HepG2 (cell line): ENCODE results near the gene MYO18B. TPM values are rescaled to one million over a fixed set of nuclear protein-coding genes. Genes with fewer than 3 reads are reported as not detected.

Source experiments
- ATAC-seq: fragments of 200-7000 bp; cut with Tn5 transposase; 3 replicates; pipeline ENCODE4 v1.9.1; 2020; ENCODE audit warnings: mild to moderate bottlenecking, moderate library complexity
- BruUV-seq: library from RNA; stranded (reverse); fragments of 400-500 nt; replicated peaks from 2 replicates; lab custom pipeline; 2021; lab: Mats Ljungman, UMichigan
- CTCF ChIA-PET: fragments of 300-600 bp; formaldehyde crosslinking; extraction: SDS; loops from one replicate; lab custom pipeline; 2021; ENCODE audit warnings: low total read pairs, inconsistent platforms, low intra/inter-chr PET ratio; lab: Yijun Ruan, JAX
- POLR2A ChIA-PET: fragments of 350-600 bp; sonication (Branson Sonifier 250); formaldehyde crosslinking; loops from one replicate; lab custom pipeline; 2020; ENCODE audit warnings: antibody characterized with exemption, inconsistent platforms; lab: Yijun Ruan, JAX
- DNase-seq: peaks from one replicate; pipeline ENCODE4 v3.0.0-alpha.2; 2015; ENCODE audit warnings: low spot score
- FAIRE-seq: peaks from 3 replicates; lab custom pipeline; 2011; peaks lifted over from hg19 to GRCh38; lab: Jason Lieb, UNC
- H2AFZ ChIP-seq: one replicate; pipeline ENCODE4 v1.6.1; 2011; ENCODE audit warnings: low read length, inconsistent platforms
- H3K27ac ChIP-seq: fragments of 300-600 bp; 3 replicates; pipeline ENCODE4 v1.8.0; 2011; ENCODE audit warnings: mixed run types, mild to moderate bottlenecking, mixed read lengths, low read length, inconsistent platforms; ENCODE audit not compliant: insufficient read depth; ENCODE audit errors: extremely low read length
- H3K27me3 ChIP-seq, 2 experiments: fragments of 200-600 bp in 1 of 2; 2 replicates in 1 of 2; 3 replicates in 1 of 2; pipeline versions ENCODE4 v1.6.0 to v1.8.0; 2011; ENCODE audit warnings: low read length in 2 of 2, mild to moderate bottlenecking in 2 of 2, moderate library complexity in 2 of 2, inconsistent platforms in 1 of 2; ENCODE audit not compliant: insufficient read depth in 2 of 2, control insufficient read depth in 1 of 2
- H3K36me3 ChIP-seq, 2 experiments: fragments of 200-600 bp in 1 of 2; replicated peaks in 1 of 2; 2 replicates in 1 of 2; 3 replicates in 1 of 2; pipeline versions ENCODE4 v1.5.1 to v1.8.0; 2011; ENCODE audit warnings: low read length in 2 of 2, inconsistent platforms in 1 of 2; ENCODE audit not compliant: insufficient read depth in 2 of 2, control insufficient read depth in 1 of 2
- H3K4me1 ChIP-seq: 2 replicates; pipeline ENCODE4 v1.5.1; 2012; ENCODE audit warnings: low read length, inconsistent platforms; ENCODE audit not compliant: insufficient read depth
- H3K4me2 ChIP-seq: 2 replicates; pipeline ENCODE4 v1.6.0; 2011; ENCODE audit warnings: low read depth, low read length, inconsistent platforms
- H3K4me3 ChIP-seq, 3 experiments: fragments of 200-600 bp in 1 of 3; sonication (generic), shearing (Covaris generic) in 1 of 3; replicated peaks in 1 of 3; 2 replicates each; pipeline ENCODE4 v1.5.1; 2011 to 2016; ENCODE audit warnings: low read length in 3 of 3, inconsistent platforms in 2 of 3, low read depth in 2 of 3, mild to moderate bottlenecking in 2 of 3, control low read depth in 1 of 3, mixed read lengths in 1 of 3; ENCODE audit not compliant: insufficient read depth in 1 of 3
- H3K79me2 ChIP-seq: one replicate; pipeline ENCODE4 v1.6.1; 2011; ENCODE audit warnings: low read length, inconsistent platforms; ENCODE audit not compliant: insufficient read depth
- H3K9ac ChIP-seq: 2 replicates; pipeline ENCODE4 v1.6.0; 2011; ENCODE audit warnings: mild to moderate bottlenecking, low read depth, low read length, inconsistent platforms; ENCODE audit not compliant: insufficient read depth
- H3K9me3 ChIP-seq: 2 replicates; pipeline ENCODE4 v1.5.1; 2012; ENCODE audit warnings: mild to moderate bottlenecking, low read length
- H4K20me1 ChIP-seq: 2 replicates; pipeline ENCODE4 v1.6.0; 2011; ENCODE audit warnings: inconsistent platforms, mild to moderate bottlenecking, low read length, moderate library complexity; ENCODE audit not compliant: insufficient read depth
- CTCF ChIP-seq: sonication (generic); formaldehyde crosslinking; IDR thresholded peaks from 2 replicates; pipeline ENCODE4 v1.5.0; 2020; ENCODE audit warnings: mild to moderate bottlenecking, missing genetic modification reagents, moderate library complexity
- STAG1 ChIP-seq: sonication (generic); formaldehyde crosslinking; IDR thresholded peaks from 2 replicates; pipeline ENCODE4 v1.4.0; 2020; ENCODE audit warnings: missing genetic modification reagents
- WGBS: methylation state at CpG from one replicate; pipeline ENCODE4 v1.1.6; 2017; ENCODE audit warnings: low lambda C conversion rate; 5-methylcytosine and 5-hydroxymethylcytosine counted together
- in situ Hi-C: cut with HindIII; loops from 2 replicates; pipeline ENCODE4 v1.10.0; 2017; ENCODE audit warnings: low pct_unique_long_range_greater_than_20kb; ENCODE audit not compliant: extremely low pct_ligation_motif_present
- intact Hi-C: fragments of 100-400 bp; cut with micrococcal nuclease; formaldehyde crosslinking; loops from one replicate; pipeline ENCODE4 v1.10.0; 2022; ENCODE audit not compliant: unreplicated experiment
- polyA plus RNA-seq, 8 experiments: library from polyadenylated mRNA; depleted of rRNA in 3 of 8; stranded (reverse) in 7 of 8; unstranded in 1 of 8; fragments of >200 nt; fragmentation: Illumina TruSeq in 4 of 8; extraction: Trizol in 4 of 8; gene quantifications; 2 replicates each; pipeline versions ENCODE4 v1.2.1 to v1.2.3, GENCODE V29; 2011 to 2016; ENCODE audit warnings: low read depth in 4 of 8, missing spikeins in 1 of 8, mixed read lengths in 1 of 8; ENCODE audit not compliant: insufficient read depth in 1 of 8
- total RNA-seq, 5 experiments: library from RNA; depleted of rRNA; stranded (reverse); fragments of >200 nt; fragmentation: Illumina TruSeq; extraction: Trizol; gene quantifications; 2 replicates each; pipeline ENCODE4 v1.2.3, GENCODE V29; 2016; ENCODE audit warnings: low read depth in 1 of 5
- TF ChIP-seq, protein P1 (sequence below): sonication (generic); formaldehyde crosslinking; IDR thresholded peaks from 2 replicates; pipeline ENCODE4 v1.4.0; 2020; ENCODE audit warnings: missing genetic modification reagents
- TF ChIP-seq, protein P2 (sequence below): sonication (generic); formaldehyde crosslinking; IDR thresholded peaks from 2 replicates; pipeline ENCODE4 v1.4.0; 2020; ENCODE audit warnings: missing genetic modification reagents, borderline replicate concordance

Gene MYO18B
- total and polyA plus RNA-seq, 2 of the 13 experiments (the other 11 are each of a cell fraction or from before 2014, with no cell fraction given) = 0.01 TPM; not detected in 1

DNA sequence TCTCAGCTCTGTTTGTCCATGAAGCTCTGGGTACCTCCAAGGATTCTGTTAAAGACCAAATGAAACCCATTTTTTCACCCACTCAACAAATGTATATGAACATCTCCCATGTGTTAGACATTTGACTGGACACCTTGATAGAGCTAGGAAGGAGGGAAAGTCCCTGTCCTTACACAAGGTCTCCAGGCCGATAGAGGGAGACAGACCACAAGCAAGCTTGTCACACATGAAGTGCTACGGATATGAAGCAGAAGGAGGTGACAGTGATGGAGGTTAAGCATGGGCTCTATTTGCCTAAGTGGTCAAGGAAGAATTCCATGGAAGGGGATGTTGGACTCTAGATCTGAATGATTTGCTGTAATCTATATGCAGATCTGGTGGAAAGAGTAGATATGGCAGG, 138.5 kb downstream of the MYO18B start:
- Histone ChIP-seq H3K4me3 (no peak overlapping the region), H3K36me3 (no peaks in the 10 kb centered on the region), H2AFZ (no peak overlapping the region), H4K20me1 (no peaks in the 10 kb centered on the region), H3K4me2 (no peak overlapping the region), H3K4me1 (peaks cover 10% of the 10 kb centered on the region), H3K27ac (no peak overlapping the region), H3K79me2 (no peaks in the 10 kb centered on the region), H3K9ac (no peak overlapping the region), H3K27me3 (peaks cover 0 to 3% of the 10 kb centered on the region in 2 experiments; a peak in 1 of 5 replicates), H3K9me3 (no peaks in the 10 kb centered on the region)
- in situ Hi-C loops (no loop called here), intact Hi-C loops (loop anchor here (10.0 kb wide), 1 partner anchor 254 kb away; no protein-coding TSS in a partner anchor)
- no TSS peak for BruUV-seq
- ChIA-PET CTCF (no interaction called here), POLR2A (no interaction called here)
- 0% methylated on average over 2 of the region's 2 CpGs for WGBS
- peak; percentile 70 for TF ChIP-seq CTCF
- TF ChIP-seq, protein P1, sequence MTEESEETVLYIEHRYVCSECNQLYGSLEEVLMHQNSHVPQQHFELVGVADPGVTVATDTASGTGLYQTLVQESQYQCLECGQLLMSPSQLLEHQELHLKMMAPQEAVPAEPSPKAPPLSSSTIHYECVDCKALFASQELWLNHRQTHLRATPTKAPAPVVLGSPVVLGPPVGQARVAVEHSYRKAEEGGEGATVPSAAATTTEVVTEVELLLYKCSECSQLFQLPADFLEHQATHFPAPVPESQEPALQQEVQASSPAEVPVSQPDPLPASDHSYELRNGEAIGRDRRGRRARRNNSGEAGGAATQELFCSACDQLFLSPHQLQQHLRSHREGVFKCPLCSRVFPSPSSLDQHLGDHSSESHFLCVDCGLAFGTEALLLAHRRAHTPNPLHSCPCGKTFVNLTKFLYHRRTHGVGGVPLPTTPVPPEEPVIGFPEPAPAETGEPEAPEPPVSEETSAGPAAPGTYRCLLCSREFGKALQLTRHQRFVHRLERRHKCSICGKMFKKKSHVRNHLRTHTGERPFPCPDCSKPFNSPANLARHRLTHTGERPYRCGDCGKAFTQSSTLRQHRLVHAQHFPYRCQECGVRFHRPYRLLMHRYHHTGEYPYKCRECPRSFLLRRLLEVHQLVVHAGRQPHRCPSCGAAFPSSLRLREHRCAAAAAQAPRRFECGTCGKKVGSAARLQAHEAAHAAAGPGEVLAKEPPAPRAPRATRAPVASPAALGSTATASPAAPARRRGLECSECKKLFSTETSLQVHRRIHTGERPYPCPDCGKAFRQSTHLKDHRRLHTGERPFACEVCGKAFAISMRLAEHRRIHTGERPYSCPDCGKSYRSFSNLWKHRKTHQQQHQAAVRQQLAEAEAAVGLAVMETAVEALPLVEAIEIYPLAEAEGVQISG (CRISPR knock-in tag) = peak; percentile 83
- TF ChIP-seq STAG1 (CRISPR knock-in tag) = peak; percentile 63
- TF ChIP-seq, protein P2, sequence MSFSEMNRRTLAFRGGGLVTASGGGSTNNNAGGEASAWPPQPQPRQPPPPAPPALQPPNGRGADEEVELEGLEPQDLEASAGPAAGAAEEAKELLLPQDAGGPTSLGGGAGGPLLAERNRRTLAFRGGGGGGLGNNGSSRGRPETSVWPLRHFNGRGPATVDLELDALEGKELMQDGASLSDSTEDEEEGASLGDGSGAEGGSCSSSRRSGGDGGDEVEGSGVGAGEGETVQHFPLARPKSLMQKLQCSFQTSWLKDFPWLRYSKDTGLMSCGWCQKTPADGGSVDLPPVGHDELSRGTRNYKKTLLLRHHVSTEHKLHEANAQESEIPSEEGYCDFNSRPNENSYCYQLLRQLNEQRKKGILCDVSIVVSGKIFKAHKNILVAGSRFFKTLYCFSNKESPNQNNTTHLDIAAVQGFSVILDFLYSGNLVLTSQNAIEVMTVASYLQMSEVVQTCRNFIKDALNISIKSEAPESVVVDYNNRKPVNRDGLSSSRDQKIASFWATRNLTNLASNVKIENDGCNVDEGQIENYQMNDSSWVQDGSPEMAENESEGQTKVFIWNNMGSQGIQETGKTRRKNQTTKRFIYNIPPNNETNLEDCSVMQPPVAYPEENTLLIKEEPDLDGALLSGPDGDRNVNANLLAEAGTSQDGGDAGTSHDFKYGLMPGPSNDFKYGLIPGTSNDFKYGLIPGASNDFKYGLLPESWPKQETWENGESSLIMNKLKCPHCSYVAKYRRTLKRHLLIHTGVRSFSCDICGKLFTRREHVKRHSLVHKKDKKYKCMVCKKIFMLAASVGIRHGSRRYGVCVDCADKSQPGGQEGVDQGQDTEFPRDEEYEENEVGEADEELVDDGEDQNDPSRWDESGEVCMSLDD (CRISPR knock-in tag) = no peak
- DNase-seq (peak; percentile 21), ATAC-seq (peak; percentile 56; the same call in 2 of the 3 replicates), FAIRE-seq (no peak)
